ENCODE measurements around the gene MUC6. TPM values are rescaled to one million over a fixed set of nuclear protein-coding genes. Genes with fewer than 3 reads are reported as not detected.

MUC6 gene
- total and polyA plus RNA-seq, 2 donors (not counting 3 experiments of a cell fraction or from before 2014, with no cell fraction given): not detected

DNA sequence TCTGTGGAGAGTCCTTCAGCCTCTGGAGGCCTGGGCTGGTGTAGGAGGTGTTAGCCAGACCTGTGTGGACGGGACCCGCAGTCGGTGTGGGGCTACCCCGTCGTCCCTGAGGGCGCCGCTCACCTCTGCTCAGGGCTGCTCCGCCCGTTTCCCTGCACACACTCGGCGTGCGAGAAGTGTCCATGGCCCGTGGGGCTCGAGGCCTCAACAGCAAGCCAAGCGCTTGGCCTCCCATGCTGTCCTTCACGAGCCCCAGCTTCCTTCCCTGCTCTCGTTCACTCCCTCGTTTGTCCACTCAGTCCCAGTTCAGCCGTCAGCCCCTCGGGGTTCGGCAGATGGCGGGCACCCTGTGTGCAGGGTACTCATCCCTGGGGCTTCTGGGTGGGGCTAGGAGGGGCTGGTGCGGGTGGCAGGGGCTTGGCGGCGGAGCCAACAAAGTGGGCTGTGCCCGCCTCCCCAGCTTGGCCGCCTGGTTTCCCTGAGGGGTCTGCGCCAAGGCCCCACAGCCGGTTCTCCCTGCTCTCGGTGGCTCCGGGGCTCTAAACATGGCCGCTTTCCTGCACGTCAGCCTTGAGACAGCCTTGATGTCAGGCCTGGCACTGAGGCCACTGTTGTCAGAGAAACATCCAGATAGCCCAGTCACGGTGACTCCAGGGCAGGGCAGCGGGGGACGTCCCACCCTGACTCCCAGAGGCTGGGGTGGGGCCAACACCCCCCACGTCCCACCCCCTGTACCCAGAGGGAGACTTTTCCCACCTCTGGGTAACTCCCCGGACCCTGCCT lies 3.3 kb downstream of the MUC6 start:
- intact Hi-C loops (cut with micrococcal nuclease) (no loop called here), dilution Hi-C loops (cut with MboI; ENCODE audit: extremely low pct_ligation_motif_present, low sequenced_read_pairs) (no loop called here)
- H3K79me2 ChIP-seq (ENCODE audit: control insufficient read depth, insufficient read depth, low read length): no peaks in the 10 kb centered on the region
- H3K4me1 ChIP-seq (ENCODE audit: control insufficient read depth, extremely low read depth, insufficient read depth, low read length): no peaks in the 10 kb centered on the region
- H3K4me3 ChIP-seq (replicated peaks in 1 of 3; ENCODE audit: insufficient read depth in 1 of 3, low read depth in 1 of 3, low read length in 3 of 3): no peak overlapping the region
- H2AFZ ChIP-seq (ENCODE audit: low read depth, low read length): no peak overlapping the region
- no peaks in the 10 kb centered on the region for H3K9me3 ChIP-seq (replicated peaks; ENCODE audit: control insufficient read depth, insufficient read depth, low read length)
- POLR2A ChIA-PET: no interaction called here
- BruUV-seq (replicated peaks): no TSS peak
- no peaks in the 10 kb centered on the region for H4K20me1 ChIP-seq (replicated peaks; ENCODE audit: control insufficient read depth, extremely low read depth, insufficient read depth, low read length)
- H3K9ac ChIP-seq (replicated peaks; ENCODE audit: extremely low read depth, insufficient read depth, low read length): no peak overlapping the region
- CTCF ChIA-PET: no interaction called here
- FAIRE-seq: no peak
- no peak for TF ChIP-seq FOS (IDR thresholded peaks at IDR 0.05; ENCODE audit: borderline replicate concordance, insufficient read depth, low read length)
- TF ChIP-seq GATA2 (IDR thresholded peaks at IDR 0.05; ENCODE audit: insufficient read depth, insufficient read length, low read depth, low read length): no peak
- TF ChIP-seq, protein P1, sequence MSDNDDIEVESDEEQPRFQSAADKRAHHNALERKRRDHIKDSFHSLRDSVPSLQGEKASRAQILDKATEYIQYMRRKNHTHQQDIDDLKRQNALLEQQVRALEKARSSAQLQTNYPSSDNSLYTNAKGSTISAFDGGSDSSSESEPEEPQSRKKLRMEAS (IDR thresholded peaks at IDR 0.05; ENCODE audit: insufficient read depth, insufficient read length): no peak
- no peak for TF ChIP-seq POLR2AphosphoS5 (IDR thresholded peaks at IDR 0.05; ENCODE audit: insufficient read depth, low read depth, low read length)
- TF ChIP-seq, protein P2, sequence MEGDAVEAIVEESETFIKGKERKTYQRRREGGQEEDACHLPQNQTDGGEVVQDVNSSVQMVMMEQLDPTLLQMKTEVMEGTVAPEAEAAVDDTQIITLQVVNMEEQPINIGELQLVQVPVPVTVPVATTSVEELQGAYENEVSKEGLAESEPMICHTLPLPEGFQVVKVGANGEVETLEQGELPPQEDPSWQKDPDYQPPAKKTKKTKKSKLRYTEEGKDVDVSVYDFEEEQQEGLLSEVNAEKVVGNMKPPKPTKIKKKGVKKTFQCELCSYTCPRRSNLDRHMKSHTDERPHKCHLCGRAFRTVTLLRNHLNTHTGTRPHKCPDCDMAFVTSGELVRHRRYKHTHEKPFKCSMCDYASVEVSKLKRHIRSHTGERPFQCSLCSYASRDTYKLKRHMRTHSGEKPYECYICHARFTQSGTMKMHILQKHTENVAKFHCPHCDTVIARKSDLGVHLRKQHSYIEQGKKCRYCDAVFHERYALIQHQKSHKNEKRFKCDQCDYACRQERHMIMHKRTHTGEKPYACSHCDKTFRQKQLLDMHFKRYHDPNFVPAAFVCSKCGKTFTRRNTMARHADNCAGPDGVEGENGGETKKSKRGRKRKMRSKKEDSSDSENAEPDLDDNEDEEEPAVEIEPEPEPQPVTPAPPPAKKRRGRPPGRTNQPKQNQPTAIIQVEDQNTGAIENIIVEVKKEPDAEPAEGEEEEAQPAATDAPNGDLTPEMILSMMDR (IDR thresholded peaks at IDR 0.05; ENCODE audit: extremely low read depth in 1 of 2, insufficient read depth in 1 of 2, low read depth in 1 of 2, low read length in 2 of 2): no peak
- no peak for TF ChIP-seq MYC (IDR thresholded peaks at IDR 0.05; ENCODE audit: low read depth, low read length)
- TF ChIP-seq JUN (IDR thresholded peaks at IDR 0.05; ENCODE audit: borderline replicate concordance, insufficient read depth, insufficient read length, low read depth): no peak
- no peaks in the 10 kb centered on the region for H3K27me3 ChIP-seq (ENCODE audit: control insufficient read depth in 2 of 2, insufficient read depth in 2 of 2, low read length in 2 of 2)
- H3K36me3 ChIP-seq (ENCODE audit: control insufficient read depth in 2 of 2, extremely low read depth in 1 of 2, insufficient read depth in 2 of 2, low read length in 2 of 2): no peaks in the 10 kb centered on the region
- H3K9me1 ChIP-seq (replicated peaks; ENCODE audit: control insufficient read depth, extremely low read depth, insufficient read depth, low read length): no peaks in the 10 kb centered on the region
- no peak overlapping the region for H3K4me2 ChIP-seq (ENCODE audit: insufficient read depth, low read length)
- no peak for DNase-seq (ENCODE audit: low read depth, low spot score)
- H3K27ac ChIP-seq (ENCODE audit: insufficient read depth, low read depth, low read length): no peak overlapping the region
